Activated CD8-positive, alpha-beta memory T cell treated with anti-CD3 and anti-CD28 coated beads for 36 hours (primary cell): ENCODE measurements around the gene KRTCAP2. TPM values are rescaled to one million over a fixed set of nuclear protein-coding genes. Genes with fewer than 3 reads are reported as not detected.

Source experiments
- CTCF ChIA-PET: fragments of 350-600 bp; sonication (Branson Sonifier 250); formaldehyde crosslinking; loops from one replicate; lab custom pipeline; 2021; ENCODE audit warnings: antibody characterized with exemption; lab: Charles Lee
- POLR2A ChIA-PET: fragments of 350-600 bp; sonication (Branson Sonifier 250); formaldehyde crosslinking; loops from one replicate; lab custom pipeline; 2021; ENCODE audit warnings: antibody characterized with exemption; lab: Charles Lee
- total RNA-seq, 2 experiments: library from RNA; stranded (reverse); gene quantifications; one replicate each; pipeline ENCODE4 v1.2.3, GENCODE V29; 2021

The KRTCAP2 gene
- total RNA-seq, 2 experiments from 2014 or later: 179 to 199 TPM

DNA sequence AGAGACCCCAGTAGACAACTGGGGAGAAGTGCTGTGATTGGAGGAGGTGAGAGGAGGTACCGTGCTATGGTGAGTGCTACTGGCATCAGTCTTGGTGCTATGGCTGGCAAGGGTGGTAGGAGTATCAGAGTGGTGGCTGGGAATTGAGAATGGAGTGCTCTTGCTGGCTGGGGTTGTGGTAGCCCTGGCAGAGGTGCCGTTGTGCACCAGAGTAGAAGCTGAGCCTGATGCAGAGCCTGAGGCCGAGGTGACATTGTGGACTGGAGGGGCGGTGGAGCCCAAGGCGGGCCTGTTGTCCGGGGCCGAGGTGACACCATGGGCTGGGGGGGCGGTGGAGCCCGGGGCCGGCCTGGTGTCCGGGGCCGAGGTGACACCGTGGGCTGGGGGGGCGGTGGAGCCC lies 15.2 kb upstream of the KRTCAP2 start:
- POLR2A ChIA-PET: no interaction called here
- CTCF ChIA-PET: interaction anchor here (0.9 kb wide), 1 partner anchor 19 kb away, joined by 6 read pairs; no protein-coding TSS in a partner anchor

DNA sequence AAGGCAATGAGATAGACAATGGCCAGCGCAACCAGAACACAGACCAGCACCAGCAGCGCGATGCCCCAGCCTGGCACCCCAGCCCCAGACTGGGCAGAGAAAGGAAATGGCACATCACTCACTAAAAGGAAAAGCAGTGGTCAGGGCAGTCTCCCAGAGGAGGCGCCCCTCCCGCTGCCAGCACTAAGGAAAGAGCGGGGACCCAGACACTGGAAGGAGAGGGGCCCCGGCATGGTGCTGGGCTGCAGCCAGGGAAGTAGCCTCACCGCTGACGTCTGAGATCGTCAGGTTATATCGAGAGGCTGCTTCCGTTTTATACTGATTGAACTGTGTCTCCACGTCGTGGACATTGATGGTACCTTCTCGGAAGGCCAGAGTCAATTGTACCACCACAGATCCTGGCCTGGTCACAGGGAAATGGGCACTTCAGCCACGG lies 14.4 kb upstream of the KRTCAP2 start:
- ChIA-PET POLR2A (no interaction called here), CTCF (interaction anchor here (0.9 to 1.6 kb wide), 3 partner anchors 15 to 20 kb away, joined by 4 to 6 read pairs (median 4); partner anchors contain the start of gene KRTCAP2)

DNA sequence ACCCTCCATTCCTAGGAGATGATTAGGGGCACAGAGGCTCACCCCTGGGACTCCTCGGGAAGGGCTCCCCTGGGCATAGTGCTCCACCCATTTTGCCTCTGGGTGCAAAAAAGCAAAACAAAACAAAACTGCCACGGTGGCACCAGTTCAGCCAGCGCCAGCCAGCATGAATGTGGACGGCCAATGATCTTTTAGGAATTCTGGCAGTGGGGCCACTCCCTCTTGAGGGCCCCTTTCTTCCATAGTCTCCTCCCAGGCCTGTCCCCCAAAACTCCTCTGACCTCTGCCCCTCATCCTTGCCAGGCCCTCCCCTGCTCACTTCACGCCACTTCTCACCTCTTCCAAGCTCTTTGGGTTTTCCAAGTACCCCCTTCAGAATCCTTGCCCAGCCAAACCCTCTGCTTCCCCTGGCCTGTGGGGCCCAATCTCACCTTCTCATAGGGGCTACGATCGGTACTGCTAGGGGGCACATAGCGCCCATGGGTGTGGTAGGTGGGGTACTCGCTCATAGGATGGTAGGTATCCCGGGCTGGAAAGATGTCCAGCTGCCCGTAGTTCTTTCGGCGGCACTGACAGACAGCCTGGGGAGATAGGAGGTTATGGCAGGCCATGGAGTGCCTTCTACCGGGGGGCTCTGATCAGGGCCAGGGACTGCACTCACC lies 13.8 kb upstream of the KRTCAP2 start:
- CTCF ChIA-PET: interaction anchor here (1.4 to 1.6 kb wide), 3 partner anchors 10 to 19 kb away, joined by 4 to 6 read pairs (median 4); partner anchors contain the start of gene KRTCAP2
- POLR2A ChIA-PET: interaction anchor here (0.6 kb wide), 1 partner anchor 51 kb away, joined by 5 read pairs; no protein-coding TSS in a partner anchor

DNA sequence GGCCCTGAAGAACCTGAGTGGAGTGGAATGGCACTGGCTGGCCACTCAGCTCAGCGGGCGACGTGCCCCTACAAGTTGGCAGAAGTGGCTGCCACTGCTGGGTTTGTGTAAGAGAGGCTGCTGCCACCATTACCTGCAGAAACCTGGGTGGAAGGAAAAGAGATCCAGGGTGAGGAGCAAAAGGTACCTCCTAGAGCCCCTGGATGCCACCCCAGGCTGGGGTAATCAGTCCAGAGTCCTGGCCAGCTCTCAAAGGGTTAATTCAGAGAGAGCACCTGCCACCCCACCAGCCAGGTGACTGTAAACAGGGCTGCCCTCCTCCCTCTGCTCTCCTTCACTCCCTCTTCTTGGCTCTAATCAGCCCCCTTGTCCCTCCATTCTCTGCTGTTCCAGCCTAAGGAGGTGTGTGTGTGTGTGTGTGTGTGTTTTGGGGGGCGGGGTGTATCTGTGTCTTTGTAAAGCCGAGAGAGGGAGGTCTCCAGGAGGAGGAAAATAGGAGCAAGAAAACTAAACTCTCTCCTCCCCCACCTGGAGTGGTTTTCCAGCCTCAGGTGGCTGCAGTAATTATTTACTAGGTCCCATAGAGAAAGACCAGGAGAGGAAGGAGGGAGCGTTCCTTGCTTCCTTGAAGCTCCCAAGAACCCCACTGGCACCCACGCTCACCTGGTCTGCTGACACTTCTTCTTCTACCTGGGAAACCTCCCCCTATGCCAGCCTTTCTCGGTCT lies 13.1 kb upstream of the KRTCAP2 start:
- POLR2A ChIA-PET: interaction anchor here (0.6 kb wide), 1 partner anchor 50 kb away, joined by 5 read pairs; no protein-coding TSS in a partner anchor
- CTCF ChIA-PET: interaction anchor here (1.1 to 1.8 kb wide), 5 partner anchors 8 to 18 kb away, joined by 3 to 13 read pairs (median 4); partner anchors contain the start of gene KRTCAP2

DNA sequence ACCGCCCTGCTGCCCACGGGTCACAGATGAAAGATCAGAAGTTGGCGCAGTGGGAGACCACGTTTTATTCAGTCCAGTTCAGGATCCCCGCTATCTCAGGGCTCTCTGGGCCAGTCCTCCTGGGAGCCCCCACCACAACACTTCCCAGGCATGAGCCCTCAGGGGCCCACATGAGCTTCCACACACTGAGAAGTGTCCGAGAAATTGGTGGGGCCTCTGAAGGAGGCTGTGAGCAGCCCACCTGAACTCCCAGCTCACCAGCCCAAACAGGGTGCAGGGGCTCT lies 12.6 kb upstream of the KRTCAP2 start:
- ChIA-PET CTCF (interaction anchor here (1.1 to 1.8 kb wide), 3 partner anchors 8 to 10 kb away, joined by 3 to 13 read pairs (median 6); no protein-coding TSS in a partner anchor), POLR2A (no interaction called here)

DNA sequence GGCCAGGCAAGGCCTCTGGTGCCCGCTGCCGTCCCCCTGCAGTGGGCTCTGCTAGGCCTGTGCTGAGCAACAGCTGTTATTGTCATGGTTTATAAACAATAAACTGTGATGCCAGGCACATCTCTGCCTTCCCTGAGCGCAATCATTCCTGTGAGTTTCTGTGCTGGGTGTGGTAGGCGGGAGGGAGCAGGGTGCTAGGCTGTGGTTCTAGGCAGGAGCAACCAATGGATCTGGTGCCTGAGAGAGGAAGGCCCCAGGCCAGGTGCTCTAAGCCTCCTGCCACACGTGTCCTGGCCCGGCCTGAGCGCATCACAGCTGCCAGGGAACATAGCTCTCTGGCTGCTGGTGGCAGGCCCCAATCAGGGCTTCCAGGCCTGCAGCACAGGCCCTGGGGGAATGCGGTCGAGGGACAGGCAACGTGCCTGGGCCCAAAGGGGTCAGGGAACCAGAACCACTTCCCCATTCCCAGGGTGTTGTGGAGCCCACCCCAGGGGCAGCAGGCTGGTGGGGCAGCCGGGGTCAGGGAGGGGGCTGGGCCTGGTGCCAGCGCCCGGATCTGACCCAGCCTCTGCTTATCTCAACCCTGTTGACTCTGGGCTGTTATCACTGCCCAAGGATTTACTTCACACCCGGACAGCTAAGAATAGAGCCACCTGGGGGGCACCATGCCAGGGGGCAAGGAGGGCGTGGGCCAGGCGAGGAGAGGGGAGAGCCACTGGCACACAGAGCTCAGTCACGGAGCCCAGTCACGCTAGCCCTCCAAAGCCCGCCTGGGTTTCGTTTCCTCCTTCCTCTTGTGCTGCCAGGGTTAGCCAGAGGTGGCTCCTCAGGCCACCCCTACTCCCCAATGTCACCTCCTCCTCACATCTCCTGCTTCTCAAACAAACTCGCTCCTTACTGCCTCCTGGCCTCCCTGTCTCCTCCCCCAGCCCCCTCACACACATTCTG lies 12.0 kb upstream of the KRTCAP2 start:
- ChIA-PET CTCF (interaction anchor here (0.8 to 1.8 kb wide), 4 partner anchors 8 to 22 kb away, joined by 3 to 13 read pairs (median 4); no protein-coding TSS in a partner anchor), POLR2A (no interaction called here)

DNA sequence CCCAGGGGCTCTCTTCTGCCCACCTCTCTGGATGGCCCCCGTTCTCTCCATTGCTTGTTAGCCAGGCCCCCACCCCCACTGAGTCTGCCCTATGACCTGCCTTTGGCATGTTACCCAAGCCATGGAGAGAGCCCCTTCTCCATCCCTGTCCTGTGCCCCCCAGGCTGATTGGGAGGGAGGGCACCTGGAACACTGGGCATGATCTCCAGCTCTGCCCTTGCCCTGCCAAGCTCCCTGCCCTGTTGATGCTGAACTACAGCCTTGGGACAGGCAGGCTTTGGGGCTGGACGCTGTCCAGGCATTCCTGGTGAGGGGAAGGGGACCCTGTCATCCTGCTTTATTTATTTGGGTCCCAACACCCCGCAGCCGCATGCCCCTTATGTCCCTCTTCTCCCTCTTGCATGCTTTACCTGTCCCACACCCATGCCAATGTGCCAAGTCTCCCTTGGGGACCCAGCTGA lies 11.3 kb upstream of the KRTCAP2 start:
- POLR2A ChIA-PET: no interaction called here
- CTCF ChIA-PET: interaction anchor here (0.8 to 1.8 kb wide), 3 partner anchors 9 to 23 kb away, joined by 3 to 13 read pairs (median 5); no protein-coding TSS in a partner anchor

DNA sequence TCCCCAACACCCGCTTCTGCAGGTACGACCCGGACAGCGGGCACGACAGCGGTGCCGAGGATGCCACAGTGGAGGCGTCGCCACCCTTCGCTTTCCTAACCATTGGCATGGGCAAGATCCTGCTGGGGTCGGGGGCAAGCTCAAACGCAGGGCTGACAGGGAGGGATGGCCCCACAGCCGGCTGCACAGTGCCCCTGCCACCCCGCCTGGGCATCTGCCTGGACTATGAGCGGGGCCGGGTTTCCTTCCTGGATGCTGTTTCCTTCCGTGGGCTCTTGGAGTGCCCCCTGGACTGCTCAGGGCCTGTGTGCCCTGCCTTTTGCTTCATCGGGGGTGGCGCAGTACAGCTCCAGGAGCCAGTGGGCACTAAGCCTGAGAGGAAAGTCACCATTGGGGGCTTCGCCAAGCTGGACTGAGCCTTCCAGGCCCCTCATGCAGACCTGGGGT lies 10.7 kb upstream of the KRTCAP2 start:
- ChIA-PET CTCF (interaction anchor here (0.8 to 1.0 kb wide), 2 partner anchors 9 to 23 kb away, joined by 3 to 5 read pairs; no protein-coding TSS in a partner anchor), POLR2A (interaction anchor here (0.5 kb wide), 1 partner anchor 1122 kb away, joined by 3 read pairs; no protein-coding TSS in a partner anchor)

DNA sequence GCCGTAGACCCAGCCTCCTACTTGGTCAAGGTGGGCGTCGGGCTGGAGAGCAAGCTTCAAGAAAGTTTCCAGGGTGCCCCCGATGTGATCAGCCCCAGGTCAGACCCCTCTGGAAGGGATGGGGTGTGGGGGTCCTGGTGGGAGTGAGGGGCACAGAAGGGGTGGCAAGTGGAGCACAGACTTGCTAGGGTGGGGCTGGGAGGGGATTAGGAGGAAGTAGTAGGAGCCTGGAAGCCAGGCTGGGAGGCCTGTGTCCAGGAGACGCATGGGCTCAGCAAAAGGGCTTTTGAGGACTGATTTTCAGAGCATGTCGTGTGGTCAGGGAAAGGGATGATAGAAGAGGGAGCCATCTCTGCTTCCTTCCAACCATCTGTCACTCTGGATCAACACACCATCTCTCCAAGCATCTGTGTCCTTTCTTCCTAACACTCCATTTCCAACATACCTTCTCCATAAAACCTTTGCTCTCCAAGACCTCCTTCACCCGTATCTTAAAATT lies 9.0 kb upstream of the KRTCAP2 start:
- CTCF ChIA-PET: no interaction called here
- POLR2A ChIA-PET: no interaction called here

DNA sequence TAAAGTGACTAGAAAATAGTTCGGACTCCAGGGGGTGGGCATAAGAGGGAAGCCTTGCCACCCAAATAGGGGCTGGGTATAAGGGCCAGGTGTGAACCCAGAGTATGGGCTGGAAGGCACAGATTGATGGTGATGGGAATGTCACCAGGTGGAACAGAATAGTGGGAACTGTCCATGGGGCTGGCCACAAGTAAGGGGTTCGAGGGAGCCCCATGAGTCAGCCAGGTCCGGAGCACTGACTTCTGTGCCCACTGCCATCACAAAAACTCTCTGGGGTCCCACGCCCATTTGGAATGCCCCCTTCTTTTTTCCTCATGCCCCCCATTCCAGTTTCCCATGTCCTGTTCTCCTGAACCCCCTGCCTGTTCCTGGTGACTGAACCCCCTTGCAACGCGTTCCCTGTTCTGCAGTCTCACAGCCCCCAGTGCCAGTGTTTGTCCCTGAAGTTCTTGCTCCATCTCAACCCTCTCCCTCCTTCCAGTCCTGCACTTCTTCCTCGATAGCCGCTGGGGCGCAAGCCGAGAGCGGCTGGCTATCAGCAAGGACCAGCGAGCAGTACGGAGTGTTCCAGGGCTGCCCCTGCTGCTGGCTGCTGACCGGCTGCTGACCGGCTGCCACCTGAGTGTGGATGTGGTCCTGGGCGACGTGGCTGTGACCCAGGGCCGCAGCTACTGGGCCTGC lies 8.4 kb upstream of the KRTCAP2 start:
- CTCF ChIA-PET: no interaction called here
- POLR2A ChIA-PET: no interaction called here

DNA sequence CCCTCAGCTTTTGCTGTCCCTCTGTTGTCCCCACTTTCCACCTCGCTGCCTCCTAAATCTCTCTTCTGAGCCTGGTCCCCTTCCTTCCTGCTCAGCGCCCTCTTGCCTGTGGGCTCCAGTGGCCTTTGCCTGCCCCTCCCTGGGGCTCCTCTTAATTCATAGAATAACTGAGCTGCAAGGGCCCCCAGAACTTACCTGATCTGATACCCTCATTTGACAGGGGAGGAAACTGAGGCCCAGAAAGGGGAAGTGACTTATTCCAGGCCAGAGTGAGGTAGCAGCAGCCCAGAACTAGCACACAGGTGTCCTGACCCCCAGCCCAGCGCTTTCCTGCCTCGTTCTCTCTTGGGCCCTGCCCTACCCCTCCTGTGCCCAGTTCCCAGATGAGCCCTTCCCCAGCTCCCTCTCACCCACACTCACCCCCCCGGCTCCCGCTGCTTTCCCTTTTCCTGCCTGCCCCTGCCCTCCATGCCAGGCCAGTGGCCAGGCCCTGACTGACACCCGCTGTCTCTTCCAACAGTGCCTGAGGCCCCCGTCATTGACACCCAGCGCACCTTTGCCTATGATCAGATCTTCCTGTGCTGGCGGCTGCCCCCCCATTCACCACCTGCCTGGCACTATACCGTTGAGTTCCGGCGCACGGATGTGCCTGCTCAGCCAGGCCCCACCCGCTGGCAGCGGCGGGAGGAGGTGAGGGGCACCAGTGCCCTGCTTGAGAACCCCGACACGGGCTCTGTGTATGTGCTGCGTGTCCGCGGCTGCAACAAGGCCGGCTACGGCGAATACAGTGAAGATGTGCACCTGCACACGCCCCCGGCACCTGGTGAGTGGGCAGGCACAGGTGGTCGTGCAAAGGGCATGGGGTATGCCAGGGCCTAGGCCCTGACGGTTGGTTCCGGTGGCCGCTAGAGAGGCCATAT lies 6.3 kb upstream of the KRTCAP2 start:
- CTCF ChIA-PET: interaction anchor here (1.1 to 1.2 kb wide), 2 partner anchors 10 to 32 kb away, joined by 4 read pairs; no protein-coding TSS in a partner anchor
- POLR2A ChIA-PET: interaction anchor here (0.6 to 0.9 kb wide), 2 partner anchors 14 to 632 kb away, joined by 3 to 4 read pairs; no protein-coding TSS in a partner anchor

DNA sequence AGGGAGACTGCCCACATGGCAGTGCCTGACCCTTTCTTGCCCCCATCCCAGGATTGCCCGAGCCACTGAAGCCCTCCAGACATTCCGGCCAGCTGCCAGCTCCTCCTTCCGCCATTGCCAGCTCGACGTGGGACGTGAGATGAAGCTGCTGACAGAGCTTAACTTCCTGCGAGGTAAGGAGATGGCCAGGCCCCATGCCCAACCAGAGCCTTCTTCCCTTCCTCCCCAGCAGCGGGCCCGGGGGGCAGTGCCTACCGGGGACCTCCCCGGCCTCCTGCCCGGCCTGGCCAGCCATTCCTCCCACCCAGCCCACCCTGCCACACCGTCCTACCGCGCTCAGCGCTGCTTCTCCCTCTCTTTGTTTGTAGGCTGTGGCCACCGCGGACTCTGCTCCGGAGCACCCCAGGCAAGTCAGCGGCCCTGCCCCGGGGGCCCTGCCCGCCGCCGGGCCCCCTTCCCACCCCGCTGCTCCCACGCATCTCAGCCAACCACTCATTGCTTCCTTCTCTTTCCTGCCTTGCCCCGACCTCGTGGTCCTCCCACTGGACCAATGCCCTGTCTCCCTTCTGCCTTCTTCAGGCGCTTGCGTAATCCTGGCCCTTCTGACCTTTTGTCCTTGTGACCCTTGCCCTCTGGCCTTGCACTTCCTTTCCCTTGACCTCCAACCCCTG lies 5.5 kb upstream of the KRTCAP2 start:
- CTCF ChIA-PET: interaction anchor here (0.5 to 2.3 kb wide), 3 partner anchors 15 to 570 kb away, joined by 4 to 20 read pairs (median 4); no protein-coding TSS in a partner anchor
- POLR2A ChIA-PET: interaction anchor here (0.6 to 2.1 kb wide), 2 partner anchors 15 to 633 kb away, joined by 4 to 18 read pairs; no protein-coding TSS in a partner anchor

DNA sequence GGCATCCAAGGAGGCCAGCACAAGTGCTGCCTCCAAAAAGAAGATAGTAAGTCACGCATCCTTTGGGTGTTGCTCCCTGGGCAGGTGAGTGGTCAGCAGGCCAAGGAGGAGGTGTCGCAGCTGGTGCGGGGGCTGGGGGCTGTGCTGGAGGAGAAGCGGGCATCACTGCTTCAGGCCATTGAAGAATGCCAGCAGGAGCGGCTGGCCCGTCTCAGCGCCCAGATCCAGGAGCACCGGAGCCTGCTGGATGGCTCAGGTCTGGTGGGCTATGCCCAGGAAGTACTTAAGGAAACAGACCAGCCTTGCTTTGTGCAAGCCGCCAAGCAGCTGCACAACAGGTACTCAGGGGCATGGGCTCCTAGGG lies 4.8 kb upstream of the KRTCAP2 start:
- ChIA-PET POLR2A (interaction anchor here (2.1 kb wide), 1 partner anchor 16 kb away, joined by 18 read pairs; no protein-coding TSS in a partner anchor), CTCF (interaction anchor here (1.1 to 2.3 kb wide), 4 partner anchors 8 to 86 kb away, joined by 4 to 20 read pairs (median 6); no protein-coding TSS in a partner anchor)

DNA sequence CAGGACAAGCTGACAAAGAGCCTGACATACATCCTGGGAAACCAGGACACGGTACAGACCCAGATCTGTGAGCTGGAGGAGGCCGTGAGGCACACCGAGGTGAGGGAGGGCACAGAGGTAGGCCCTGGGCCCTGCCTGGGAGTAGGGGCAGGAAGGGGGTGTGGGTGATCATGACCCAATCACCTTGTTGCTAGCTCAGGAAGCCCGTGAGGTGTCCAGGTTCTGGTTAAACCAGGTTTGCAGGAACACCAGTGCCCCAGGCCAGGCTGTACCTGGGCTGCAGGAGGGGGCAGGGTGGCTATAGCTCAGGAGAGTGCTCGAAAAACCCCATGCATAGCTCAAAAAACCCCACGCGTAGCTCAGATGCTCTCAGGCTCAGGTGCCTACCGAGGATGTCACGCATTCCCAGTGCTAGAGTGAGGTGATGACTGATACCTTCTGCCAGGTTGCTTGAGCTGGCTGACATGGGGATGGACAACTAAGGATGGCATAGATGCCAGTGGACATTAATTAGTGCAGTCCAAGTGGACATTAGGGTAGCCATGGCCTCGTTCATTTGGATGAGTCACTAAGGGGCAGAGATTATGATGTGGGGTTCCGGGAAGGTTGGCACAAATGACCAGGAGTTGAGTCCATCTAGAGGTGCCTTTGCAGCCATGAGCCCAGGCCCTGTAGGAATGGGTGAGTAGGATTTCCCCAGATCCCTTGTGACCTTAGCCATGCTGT lies 4.3 kb upstream of the KRTCAP2 start:
- ChIA-PET POLR2A (interaction anchor here (0.6 to 2.1 kb wide), 2 partner anchors 17 to 1530 kb away, joined by 3 to 18 read pairs; no protein-coding TSS in a partner anchor), CTCF (interaction anchor here (0.5 to 2.3 kb wide), 6 partner anchors 9 to 381 kb away, joined by 4 to 20 read pairs (median 6); no protein-coding TSS in a partner anchor)

DNA sequence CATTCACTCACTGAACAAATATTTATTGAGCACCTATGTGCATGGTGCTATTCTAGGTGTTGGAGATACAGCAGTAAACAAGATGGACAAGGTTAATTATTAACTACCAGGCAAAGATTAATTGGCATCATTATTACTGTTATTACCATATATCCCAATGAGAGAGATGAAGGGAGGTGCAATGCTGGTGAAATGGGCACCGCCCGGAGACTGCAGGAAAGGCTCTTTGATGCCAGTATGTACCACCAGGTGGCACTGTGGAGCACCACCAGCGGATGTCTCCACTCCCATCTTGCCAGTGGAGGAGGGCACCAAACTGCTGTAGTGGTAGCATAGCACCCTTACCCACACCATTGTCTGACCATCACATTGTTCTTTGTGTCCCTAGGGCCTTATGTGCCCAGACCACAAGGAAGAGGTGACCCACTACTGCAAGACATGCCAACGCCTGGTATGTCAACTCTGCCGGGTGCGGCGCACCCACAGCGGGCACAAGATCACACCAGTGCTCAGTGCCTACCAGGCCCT lies 3.5 kb upstream of the KRTCAP2 start:
- POLR2A ChIA-PET: interaction anchor here (0.6 to 2.1 kb wide), 2 partner anchors 17 to 1530 kb away, joined by 3 to 18 read pairs; no protein-coding TSS in a partner anchor
- CTCF ChIA-PET: interaction anchor here (1.1 to 6.3 kb wide), 5 partner anchors 9 to 86 kb away, joined by 6 to 75 read pairs (median 20); no protein-coding TSS in a partner anchor
